ENCODE results near the gene HTT.
"Not testable (repeated sequence)": the region's sequence is repeated elsewhere in the genome, so short reads cannot be mapped to it uniquely, and the experiment has no call there.

Gene HTT

DNA sequence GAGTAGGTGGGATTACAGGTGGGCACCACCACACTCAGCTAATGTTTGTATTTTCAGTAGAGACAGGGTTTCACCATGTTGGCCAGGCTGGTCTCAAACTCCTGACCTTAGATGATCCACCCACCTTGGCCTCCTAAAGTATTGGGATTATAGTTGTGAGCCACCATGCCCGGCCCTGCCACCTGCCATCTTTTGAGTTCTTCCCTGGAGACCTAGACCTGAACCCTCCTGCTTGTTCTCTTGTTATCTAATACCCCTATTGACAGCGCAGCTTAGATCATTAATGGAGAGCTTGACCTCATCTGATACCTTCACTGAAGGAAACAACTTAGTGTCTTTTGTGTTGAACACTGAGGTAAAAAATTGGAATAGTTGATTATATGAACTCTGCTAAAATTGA, 53.6 kb downstream of the HTT start:
- in situ Hi-C loops (cut with MboI; ENCODE audit: low sequenced_read_pairs): no loop called here
- Histone ChIP-seq H3K27me3 (ENCODE audit: low read depth) (no peaks in the 10 kb centered on the region), H3K9me3 (no peaks in the 10 kb centered on the region), H3K36me3 (replicated peaks) (peaks cover 70% of the 10 kb centered on the region), H3K4me1 (no peaks in the 10 kb centered on the region), H3K4me3 (no peak overlapping the region)
- no peak for DNase-seq (ENCODE audit: low spot score in 2 of 2)

DNA sequence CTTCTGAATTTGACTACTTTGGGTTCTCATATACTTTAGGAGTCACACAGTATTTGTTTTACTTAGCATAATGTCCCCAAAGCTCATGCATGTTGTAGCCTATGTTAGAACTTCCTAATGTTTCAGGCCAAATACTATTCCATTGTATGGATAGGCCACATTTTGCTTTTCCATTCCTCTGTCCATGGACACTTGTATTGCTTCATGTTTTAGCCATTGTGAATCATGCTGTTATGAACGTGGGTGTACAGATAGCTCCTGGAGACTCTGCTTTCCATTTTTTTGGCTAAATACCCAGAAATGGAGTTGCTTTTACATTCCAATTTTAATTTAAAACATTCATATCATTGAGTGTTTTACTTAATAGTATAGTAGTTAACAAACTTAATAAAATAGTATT, 54.5 kb downstream of the HTT start:
- no peak overlapping the region for H3K4me3 ChIP-seq
- DNase-seq (ENCODE audit: low spot score in 2 of 2): no peak
- in situ Hi-C loops (cut with MboI; ENCODE audit: low sequenced_read_pairs): no loop called here
- H3K9me3 ChIP-seq: no peaks in the 10 kb centered on the region
- no peaks in the 10 kb centered on the region for H3K27me3 ChIP-seq (ENCODE audit: low read depth)
- H3K36me3 ChIP-seq (replicated peaks): peaks cover 71% of the 10 kb centered on the region
- H3K4me1 ChIP-seq: no peaks in the 10 kb centered on the region

DNA sequence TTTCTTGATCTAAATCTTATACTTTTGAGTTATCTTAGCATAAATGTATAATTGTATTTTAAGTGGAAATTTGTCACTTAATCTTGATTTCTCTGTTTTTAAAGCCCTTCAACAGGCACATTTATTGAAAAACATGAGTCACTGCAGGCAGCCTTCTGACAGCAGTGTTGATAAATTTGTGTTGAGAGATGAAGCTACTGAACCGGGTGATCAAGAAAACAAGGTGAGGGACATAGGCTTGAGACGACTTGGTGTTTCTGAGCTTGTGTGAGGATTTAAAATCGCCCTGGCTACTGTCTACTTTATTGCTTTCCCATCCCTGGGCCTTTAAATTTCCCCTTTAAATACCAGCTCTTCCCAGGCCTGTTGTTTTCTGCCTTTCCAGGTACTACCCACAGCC, 55.7 kb downstream of the HTT start:
- no peaks in the 10 kb centered on the region for H3K4me1 ChIP-seq
- no peak overlapping the region for H3K4me3 ChIP-seq
- no peak for DNase-seq (ENCODE audit: low spot score in 2 of 2)
- H3K36me3 ChIP-seq (replicated peaks): peaks cover 83% of the 10 kb centered on the region
- no peaks in the 10 kb centered on the region for H3K27me3 ChIP-seq (ENCODE audit: low read depth)
- no peaks in the 10 kb centered on the region for H3K9me3 ChIP-seq
- in situ Hi-C loops (cut with MboI; ENCODE audit: low sequenced_read_pairs): no loop called here

DNA sequence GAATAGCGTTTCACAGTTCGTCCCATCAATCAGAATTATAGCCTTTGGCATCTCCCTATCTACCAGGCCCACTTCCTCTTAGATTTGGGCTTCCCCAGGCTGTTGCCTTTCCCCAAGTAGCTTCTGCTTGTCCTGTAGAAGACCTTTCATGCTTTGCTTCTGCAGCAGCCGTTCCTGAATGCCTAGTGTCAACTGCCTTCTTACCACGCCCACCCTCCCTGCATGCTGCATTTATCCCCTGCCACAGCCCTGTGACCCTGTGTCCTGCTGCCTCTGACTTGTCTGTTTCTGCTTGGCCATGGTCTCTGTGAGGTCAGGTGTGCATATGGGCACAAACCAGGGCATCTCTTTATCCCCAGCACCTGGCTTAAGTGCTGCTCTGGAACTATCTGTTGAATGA, 56.3 kb downstream of the HTT start:
- Histone ChIP-seq H3K27me3 (ENCODE audit: low read depth) (no peaks in the 10 kb centered on the region), H3K4me3 (no peak overlapping the region), H3K4me1 (no peaks in the 10 kb centered on the region), H3K36me3 (replicated peaks) (peaks cover 86% of the 10 kb centered on the region), H3K9me3 (no peaks in the 10 kb centered on the region)
- in situ Hi-C loops (cut with MboI; ENCODE audit: low sequenced_read_pairs): no loop called here
- DNase-seq (ENCODE audit: low spot score in 2 of 2): no peak

DNA sequence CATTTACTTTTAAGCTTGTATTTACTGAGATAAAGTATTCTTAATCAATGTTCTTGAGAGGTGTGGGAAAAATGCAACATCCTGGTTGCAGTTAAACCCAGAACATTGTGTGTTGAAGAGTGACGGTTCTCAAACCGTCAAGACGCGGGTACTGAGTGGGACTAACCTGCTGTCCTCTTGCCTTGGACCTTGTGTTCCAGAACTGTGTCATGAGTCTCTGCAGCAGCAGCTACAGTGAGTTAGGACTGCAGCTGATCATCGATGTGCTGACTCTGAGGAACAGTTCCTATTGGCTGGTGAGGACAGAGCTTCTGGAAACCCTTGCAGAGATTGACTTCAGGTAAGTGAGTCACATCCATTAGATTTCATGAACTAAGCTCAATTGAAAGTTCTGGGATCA, 59.7 kb downstream of the HTT start:
- Histone ChIP-seq H3K36me3 (replicated peaks) (peaks cover 67% of the 10 kb centered on the region), H3K27me3 (ENCODE audit: low read depth) (no peaks in the 10 kb centered on the region), H3K4me3 (no peak overlapping the region), H3K4me1 (no peaks in the 10 kb centered on the region), H3K9me3 (no peaks in the 10 kb centered on the region)
- no peak for DNase-seq (ENCODE audit: low spot score in 2 of 2)
- in situ Hi-C loops (cut with MboI; ENCODE audit: low sequenced_read_pairs): no loop called here

DNA sequence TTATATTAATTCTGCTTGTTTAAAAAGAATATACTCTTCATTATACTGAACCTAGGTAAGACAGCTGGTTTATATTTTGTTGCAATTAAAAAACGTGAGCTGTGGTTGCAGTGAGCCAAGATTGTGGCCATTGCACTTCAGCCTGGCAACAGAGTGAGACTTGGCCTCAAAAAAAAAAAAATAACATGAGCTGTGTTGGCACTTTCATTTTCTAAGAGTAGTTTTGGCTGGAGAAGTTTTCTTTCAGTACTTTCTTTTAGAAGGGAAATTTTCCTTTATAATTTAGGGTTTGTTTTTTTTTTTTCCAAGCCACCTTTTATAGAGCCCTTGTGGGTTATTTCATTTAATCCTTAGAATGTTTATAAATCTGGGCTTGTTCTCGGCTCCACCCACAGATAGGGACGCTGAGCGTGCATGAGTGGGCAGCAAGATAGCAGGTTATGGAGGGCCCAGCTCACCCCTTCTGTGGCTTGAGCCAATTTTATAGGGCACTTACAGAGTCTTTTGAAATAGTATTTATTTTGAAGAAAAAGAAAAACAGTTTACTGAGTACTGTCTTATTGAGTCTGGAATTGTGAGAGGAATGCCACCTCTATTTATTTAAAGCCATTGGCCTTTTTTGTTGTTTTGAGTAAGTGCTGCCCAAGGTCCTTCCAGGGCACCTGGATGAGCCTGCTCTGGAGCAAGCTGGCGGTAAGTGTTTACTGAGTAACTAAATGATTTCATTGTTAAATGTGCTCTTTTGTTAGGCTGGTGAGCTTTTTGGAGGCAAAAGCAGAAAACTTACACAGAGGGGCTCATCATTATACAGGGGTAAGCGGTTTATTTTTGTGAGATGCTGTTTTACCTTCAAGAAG, 60.9 kb downstream of the HTT start:
- Histone ChIP-seq H3K36me3 (replicated peaks) (peaks cover 58% of the 10 kb centered on the region), H3K4me3 (no peak overlapping the region), H3K4me1 (no peaks in the 10 kb centered on the region), H3K27me3 (ENCODE audit: low read depth) (no peaks in the 10 kb centered on the region), H3K9me3 (no peaks in the 10 kb centered on the region)
- no peak for DNase-seq (ENCODE audit: low spot score in 2 of 2)
- in situ Hi-C loops (cut with MboI; ENCODE audit: low sequenced_read_pairs): no loop called here

DNA sequence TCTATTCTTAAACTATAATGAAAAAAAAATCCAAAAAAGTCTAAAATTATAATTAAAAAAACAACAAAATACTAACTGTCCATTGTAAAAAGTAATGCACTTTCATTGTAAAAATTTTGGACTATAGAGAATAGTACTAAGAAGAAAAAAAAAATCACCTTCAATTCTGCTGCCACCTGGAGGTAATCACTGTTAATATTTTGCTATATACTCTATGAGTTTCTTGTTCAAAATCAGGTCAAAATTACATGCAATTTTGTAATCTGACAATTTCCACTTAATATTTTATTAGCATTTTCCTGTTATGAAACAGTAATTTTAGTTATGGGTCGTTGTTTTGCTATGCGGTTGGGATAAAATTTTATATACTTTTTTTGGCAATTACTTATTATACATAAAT, 62.0 kb downstream of the HTT start:
- no peak for DNase-seq (ENCODE audit: low spot score in 2 of 2)

DNA sequence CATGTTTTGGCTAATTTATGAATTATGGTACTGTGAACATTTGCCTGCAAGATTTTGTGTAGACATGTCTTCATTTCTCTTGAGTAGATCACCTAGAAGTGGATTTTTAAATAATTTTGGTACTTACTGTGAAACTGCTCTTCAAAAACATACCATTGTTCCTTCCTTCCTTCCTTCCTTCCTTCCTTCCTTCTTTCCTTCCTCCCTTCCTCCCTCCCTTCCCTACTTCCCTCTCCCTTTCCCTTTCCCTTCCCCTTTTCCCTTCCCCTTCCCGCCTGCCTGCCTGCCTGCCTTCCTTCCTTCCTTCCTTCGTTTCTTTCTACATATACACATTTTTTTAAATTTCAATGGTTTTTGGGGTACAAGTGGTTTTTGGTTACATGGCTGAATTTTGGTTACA, 63.4 kb downstream of the HTT start:
- no peaks in the 10 kb centered on the region for H3K27me3 ChIP-seq (ENCODE audit: low read depth)
- H3K36me3 ChIP-seq (replicated peaks): peaks cover 48% of the 10 kb centered on the region
- H3K9me3 ChIP-seq: no peaks in the 10 kb centered on the region
- in situ Hi-C loops (cut with MboI; ENCODE audit: low sequenced_read_pairs): no loop called here
- H3K4me1 ChIP-seq: peaks cover 21% of the 10 kb centered on the region
- DNase-seq (ENCODE audit: low spot score in 2 of 2): no peak
- H3K4me3 ChIP-seq: no peak overlapping the region

More for the DNA sequence above, 62.0 kb downstream of the HTT start:
- no peak overlapping the region for H3K4me3 ChIP-seq
- no peaks in the 10 kb centered on the region for H3K9me3 ChIP-seq
- in situ Hi-C loops (cut with MboI; ENCODE audit: low sequenced_read_pairs): no loop called here
- H3K27me3 ChIP-seq (ENCODE audit: low read depth): no peaks in the 10 kb centered on the region
- peaks cover 55% of the 10 kb centered on the region for H3K36me3 ChIP-seq (replicated peaks)
- peaks cover 7% of the 10 kb centered on the region for H3K4me1 ChIP-seq

DNA sequence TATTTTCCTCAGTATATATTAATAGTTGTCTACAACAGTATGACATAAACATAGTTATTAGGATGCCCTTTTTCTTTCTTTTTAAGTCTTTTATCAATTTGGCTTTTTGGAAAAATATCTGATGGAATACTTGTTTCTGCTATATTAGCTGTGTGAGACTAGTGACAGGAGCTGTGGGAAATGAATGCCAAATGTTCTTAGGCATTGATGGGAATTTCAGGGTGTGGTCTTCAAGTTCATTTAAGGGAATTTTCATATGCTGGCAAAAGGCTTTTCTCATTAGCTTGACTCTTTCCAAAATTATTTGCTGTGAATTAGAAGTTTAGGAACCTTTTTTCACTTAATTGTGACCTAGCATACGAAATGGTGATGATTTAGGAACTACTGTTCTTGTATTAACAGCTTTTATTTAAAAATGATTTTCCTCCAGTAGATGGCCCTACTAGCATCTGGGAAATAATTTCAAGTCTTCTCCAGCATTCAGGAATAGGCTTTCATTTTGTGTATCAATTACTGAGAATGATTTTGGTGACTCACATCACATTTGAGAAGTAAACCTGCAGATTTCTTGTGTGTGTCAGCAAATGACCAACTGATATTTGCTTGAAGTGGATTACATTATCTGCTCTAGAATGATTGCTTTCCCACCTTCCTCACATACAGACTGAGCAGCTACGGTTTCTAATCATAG, 70.9 kb downstream of the HTT start:
- H3K4me1 ChIP-seq: peaks cover 21% of the 10 kb centered on the region
- no peaks in the 10 kb centered on the region for H3K9me3 ChIP-seq
- in situ Hi-C loops (cut with MboI; ENCODE audit: low sequenced_read_pairs): no loop called here
- peaks cover 64% of the 10 kb centered on the region for H3K36me3 ChIP-seq (replicated peaks)
- H3K27me3 ChIP-seq (ENCODE audit: low read depth): no peaks in the 10 kb centered on the region
- no peak for DNase-seq (ENCODE audit: low spot score in 2 of 2)
- H3K4me3 ChIP-seq: no peak overlapping the region

DNA sequence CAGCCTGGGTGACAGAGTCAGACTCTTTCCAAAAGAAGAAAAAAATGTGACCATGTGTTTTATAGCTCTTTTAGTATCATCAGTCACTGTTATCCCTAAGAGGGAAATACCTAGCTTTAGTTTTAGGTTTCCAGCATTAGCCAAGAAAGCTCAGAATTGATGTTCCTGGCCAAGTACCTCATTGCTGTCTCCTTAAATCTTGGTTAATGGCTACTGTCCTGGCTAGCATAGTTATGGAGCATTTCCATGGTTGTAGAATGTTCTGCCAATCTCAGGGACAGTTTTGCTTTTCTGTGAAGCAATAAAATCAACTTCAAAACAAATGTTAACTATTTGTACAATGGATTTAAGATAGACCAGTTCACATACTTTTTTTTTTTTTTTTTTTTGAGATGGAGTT, 74.4 kb downstream of the HTT start:
- H3K9me3 ChIP-seq: no peaks in the 10 kb centered on the region
- DNase-seq (ENCODE audit: low spot score in 2 of 2): no peak
- no peaks in the 10 kb centered on the region for H3K27me3 ChIP-seq (ENCODE audit: low read depth)
- in situ Hi-C loops (cut with MboI; ENCODE audit: low sequenced_read_pairs): no loop called here
- H3K4me3 ChIP-seq: no peak overlapping the region
- peaks cover 67% of the 10 kb centered on the region for H3K36me3 ChIP-seq (replicated peaks)
- H3K4me1 ChIP-seq: no peaks in the 10 kb centered on the region

DNA sequence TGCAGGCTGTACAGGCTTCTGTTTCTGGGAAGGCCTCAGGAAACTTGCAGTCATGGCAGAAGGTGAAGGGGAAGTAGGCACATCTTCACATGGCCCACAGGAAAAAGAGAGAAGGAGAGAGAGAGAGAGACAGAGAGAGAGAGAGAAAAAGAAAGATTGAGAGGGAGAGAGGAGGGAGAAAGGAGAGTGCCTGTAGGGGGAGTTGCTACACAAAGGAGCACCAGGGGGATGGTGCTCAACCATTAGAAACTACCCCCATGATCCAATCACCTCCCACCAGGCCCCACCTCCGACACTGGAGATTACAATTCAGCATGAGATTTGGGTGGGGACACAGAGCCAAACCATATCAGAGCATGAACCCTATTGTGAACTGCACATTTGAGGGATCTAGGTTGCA, 76.8 kb downstream of the HTT start:
- DNase-seq (ENCODE audit: low spot score in 2 of 2); in situ Hi-C loops (cut with MboI; ENCODE audit: low sequenced_read_pairs); H3K4me3 ChIP-seq; H3K4me1 ChIP-seq; H3K27me3 ChIP-seq (ENCODE audit: low read depth); H3K9me3 ChIP-seq: not testable (repeated sequence)
- peaks cover 57% of the 10 kb centered on the region for H3K36me3 ChIP-seq (replicated peaks)

DNA sequence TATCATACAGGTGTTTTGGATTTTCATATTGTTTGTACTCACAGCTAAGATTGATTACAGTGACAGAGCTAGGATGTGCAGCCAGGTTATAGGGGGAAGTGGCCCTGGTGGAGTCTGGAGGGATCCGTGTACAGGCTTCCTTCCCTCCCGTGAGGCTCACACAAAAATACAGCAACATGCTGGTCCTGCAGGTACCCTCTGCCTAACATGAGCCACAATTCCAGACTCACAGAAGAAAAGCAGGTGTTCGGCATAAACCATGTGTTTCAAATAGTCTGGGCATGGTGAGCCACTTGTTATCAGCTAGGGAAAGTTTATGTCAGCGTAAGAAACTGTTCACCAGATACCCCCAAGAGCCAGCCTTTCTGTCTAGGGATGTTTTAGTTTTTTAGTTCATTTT, 82.9 kb downstream of the HTT start:
- no peak for DNase-seq (ENCODE audit: low spot score in 2 of 2)
- peaks cover 54% of the 10 kb centered on the region for H3K36me3 ChIP-seq (replicated peaks)

DNA sequence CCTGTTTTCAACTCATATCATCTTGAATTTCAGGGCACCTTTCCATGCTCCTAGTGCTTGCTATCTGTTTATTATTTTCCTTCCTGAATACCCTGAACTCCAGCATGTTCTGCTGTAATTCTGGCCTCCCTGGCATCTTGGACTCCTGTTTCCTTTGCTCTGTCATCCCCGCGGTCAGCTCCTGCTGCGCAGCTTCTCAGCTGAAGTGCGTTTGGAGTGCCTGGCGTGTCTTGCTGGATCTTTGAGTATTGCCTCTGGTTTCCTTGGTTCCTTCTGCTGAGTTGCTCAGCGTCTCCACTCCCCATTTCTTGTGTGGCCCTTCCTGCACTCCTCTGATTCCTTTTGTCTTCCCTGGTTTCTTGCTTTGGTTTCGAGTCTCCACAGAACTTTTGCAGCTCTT, 84.4 kb downstream of the HTT start:
- H3K36me3 ChIP-seq (replicated peaks): peaks cover 55% of the 10 kb centered on the region
- H3K4me3 ChIP-seq: no peak overlapping the region
- H3K4me1 ChIP-seq: no peaks in the 10 kb centered on the region
- H3K9me3 ChIP-seq: peaks cover 5% of the 10 kb centered on the region; the same call in 1 of the 2 replicates
- no peak for DNase-seq (ENCODE audit: low spot score in 2 of 2)
- in situ Hi-C loops (cut with MboI; ENCODE audit: low sequenced_read_pairs): no loop called here
- no peaks in the 10 kb centered on the region for H3K27me3 ChIP-seq (ENCODE audit: low read depth)

More for the DNA sequence above, 82.9 kb downstream of the HTT start:
- H3K27me3 ChIP-seq (ENCODE audit: low read depth): no peaks in the 10 kb centered on the region
- in situ Hi-C loops (cut with MboI; ENCODE audit: low sequenced_read_pairs): no loop called here
- no peak overlapping the region for H3K4me3 ChIP-seq
- no peaks in the 10 kb centered on the region for H3K4me1 ChIP-seq
- peaks cover 4% of the 10 kb centered on the region; the same call in 1 of the 2 replicates for H3K9me3 ChIP-seq

DNA sequence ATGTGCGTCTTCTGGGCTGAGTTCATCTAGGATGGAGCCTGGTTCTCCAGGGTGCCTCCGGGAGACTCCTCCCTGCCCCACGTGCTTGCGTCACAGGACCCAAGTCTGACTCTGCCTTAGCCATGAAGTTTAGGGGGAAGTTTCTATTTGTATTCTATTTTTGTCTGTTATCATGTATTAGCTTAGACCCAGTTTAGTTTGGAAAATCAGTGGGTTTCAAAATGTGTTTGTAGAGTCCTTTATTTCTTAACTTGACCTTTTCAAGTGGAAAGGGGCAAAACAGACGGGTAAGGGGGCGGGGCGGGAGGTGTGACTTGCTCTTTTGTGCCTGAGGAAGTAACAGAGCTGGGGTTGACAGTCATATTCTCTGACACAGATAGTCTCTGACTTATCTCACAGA, 86.0 kb downstream of the HTT start:
- DNase-seq (ENCODE audit: low spot score in 2 of 2): no peak
- Histone ChIP-seq H3K27me3 (ENCODE audit: low read depth) (no peaks in the 10 kb centered on the region), H3K9me3 (peaks cover 5% of the 10 kb centered on the region; the same call in 1 of the 2 replicates), H3K4me1 (no peaks in the 10 kb centered on the region), H3K4me3 (no peak overlapping the region), H3K36me3 (replicated peaks) (peaks cover 52% of the 10 kb centered on the region)
- in situ Hi-C loops (cut with MboI; ENCODE audit: low sequenced_read_pairs): no loop called here

All from HAP-1 (cell line).